K562 (cell line): ENCODE measurements around the gene SHFL. TPM values are rescaled to one million over a fixed set of nuclear protein-coding genes. Genes with fewer than 3 reads are reported as not detected.

Experiments
- ATF2 ChIP-seq: sonication (generic); formaldehyde crosslinking; IDR thresholded peaks from 2 replicates; pipeline ENCODE4 v1.8.1; 2022; ENCODE audit warnings: missing genetic modification reagents
- CBX2 ChIP-seq: fragments of 200-600 bp; sonication (generic); IDR thresholded peaks from one replicate; pipeline ENCODE4 v1.6.1; 2012; ENCODE audit warnings: mild to moderate bottlenecking, low read length, inconsistent platforms; ENCODE audit not compliant: insufficient read depth, poor library complexity, severe bottlenecking
- DDX20 ChIP-seq: fragments of 450-650 bp; IDR thresholded peaks from 2 replicates; pipeline ENCODE4 v1.6.1; 2016; ENCODE audit warnings: missing genetic modification characterization, low read depth, mild to moderate bottlenecking, missing compliant biosample characterization, moderate library complexity
- ELF2 ChIP-seq: fragments of 250-450 bp; sonication (Bioruptor Pico); IDR thresholded peaks from 2 replicates; pipeline ENCODE4 v1.5.0; 2021; ENCODE audit warnings: mild to moderate bottlenecking
- HEY1 ChIP-seq: fragments of 250-450 bp; sonication (Bioruptor Pico); IDR thresholded peaks from 2 replicates; pipeline ENCODE4 v1.5.0; 2020; ENCODE audit warnings: mild to moderate bottlenecking, moderate library complexity, borderline replicate concordance
- HINFP ChIP-seq: fragments of 450-650 bp; conservative IDR thresholded peaks from 2 replicates; pipeline ENCODE4 v1.6.1; 2016; ENCODE audit warnings: missing genetic modification characterization, low read depth, mild to moderate bottlenecking, control low read depth, missing compliant biosample characterization
- IFI16 ChIP-seq: fragments of 250-450 bp; sonication (Bioruptor Pico); IDR thresholded peaks from 2 replicates; pipeline ENCODE4 v2.1.2; 2022; ENCODE audit warnings: mild to moderate bottlenecking, inconsistent platforms
- MCM7 ChIP-seq, 2 experiments: fragments of 450-650 bp; IDR thresholded peaks; 2 replicates each; pipeline ENCODE4 v1.6.1; 2016 to 2018
- RBM17 ChIP-seq: fragments of 200-400 bp; formaldehyde crosslinking; IDR thresholded peaks from 2 replicates; pipeline ENCODE4 v1.6.1; 2017; ENCODE audit warnings: low read depth, mild to moderate bottlenecking, low read length, borderline replicate concordance
- RNF2 ChIP-seq: sonication (generic); IDR thresholded peaks from 2 replicates; pipeline ENCODE4 v1.6.1; 2016
- SIN3A ChIP-seq, 2 experiments: fragments of 150-350 bp in 1 of 2; IDR thresholded peaks; 2 replicates each; pipeline ENCODE4 v1.6.1; 2011 to 2016; ENCODE audit warnings: borderline replicate concordance in 2 of 2, low read depth in 2 of 2, low read length in 2 of 2, mild to moderate bottlenecking in 2 of 2, moderate library complexity in 2 of 2; ENCODE audit not compliant: control insufficient read depth in 1 of 2
- SMARCC2 ChIP-seq: fragments of 450-650 bp; IDR thresholded peaks from 2 replicates; pipeline ENCODE4 v1.6.1; 2017; ENCODE audit warnings: antibody characterized with exemption, moderate library complexity, mild to moderate bottlenecking, low read depth
- SMC3 ChIP-seq: conservative IDR thresholded peaks from 2 replicates; pipeline ENCODE4 v1.6.1; 2011; ENCODE audit warnings: low read depth, low read length, improper control_type of control experiment; ENCODE audit not compliant: insufficient read depth
- SNRNP70 ChIP-seq: fragments of 200-400 bp; formaldehyde crosslinking; optimal IDR thresholded peaks from 2 replicates; pipeline ENCODE3; 2017; ENCODE audit warnings: low read depth, low read length
- STAG1 ChIP-seq: sonication (generic); formaldehyde crosslinking; IDR thresholded peaks from 2 replicates; pipeline ENCODE4 v1.5.0; 2020; ENCODE audit warnings: missing genetic modification reagents, borderline replicate concordance
- TAF15 ChIP-seq: fragments of 200-400 bp; formaldehyde crosslinking; IDR thresholded peaks from 2 replicates; pipeline ENCODE4 v1.6.1; 2017; ENCODE audit warnings: mild to moderate bottlenecking, low read depth, low read length, moderate library complexity
- TCFL5 ChIP-seq: fragments of 250-450 bp; sonication (Bioruptor Pico); conservative IDR thresholded peaks from 2 replicates; pipeline ENCODE4 v1.6.1; 2021; ENCODE audit warnings: mild to moderate bottlenecking, moderate library complexity, matching md5 sums
- UBTF ChIP-seq, 2 experiments: IDR thresholded peaks; 2 replicates each; pipeline ENCODE4 v1.6.1; 2012; ENCODE audit warnings: improper control_type of control experiment in 2 of 2, low read depth in 2 of 2, low read length in 2 of 2, borderline replicate concordance in 1 of 2
- ZBTB12 ChIP-seq: fragments of 250-450 bp; sonication (Bioruptor Pico); IDR thresholded peaks from 2 replicates; pipeline ENCODE4 v1.4.0; 2020
- ZNF133 ChIP-seq: fragments of 250-450 bp; sonication (Bioruptor Pico); IDR thresholded peaks from 2 replicates; pipeline ENCODE4 v1.4.0; 2020; ENCODE audit warnings: mild to moderate bottlenecking
- ZNF212 ChIP-seq: fragments of 450-650 bp; formaldehyde crosslinking; IDR thresholded peaks from 2 replicates; pipeline ENCODE4 v1.4.0; 2020; ENCODE audit warnings: mild to moderate bottlenecking
- ZNF780A ChIP-seq: fragments of 250-450 bp; sonication (Bioruptor Pico); IDR thresholded peaks from 2 replicates; pipeline ENCODE4 v1.5.0; 2021; ENCODE audit warnings: mild to moderate bottlenecking
- polyA plus RNA-seq, 8 experiments: library from polyadenylated mRNA; depleted of rRNA in 4 of 8; stranded (reverse) in 5 of 8; unstranded in 3 of 8; fragments of >200 nt; fragmentation: Nextera tagmentation in 2 of 8; fragmentation: Illumina TruSeq in 1 of 8; extraction: Ambion mirVana in 2 of 8; extraction: Trizol in 1 of 8; gene quantifications; 2 replicates each; pipeline versions ENCODE4 v1.2.1 to v1.2.3, GENCODE V29; 2011 to 2014; ENCODE audit warnings: inconsistent platforms in 1 of 8, missing spikeins in 1 of 8
- total RNA-seq, 7 experiments: library from RNA; depleted of rRNA in 6 of 7; stranded (reverse); fragments of >200 nt in 6 of 7; fragmentation: Illumina TruSeq in 2 of 7; extraction: Trizol in 2 of 7; gene quantifications; 2 replicates each; pipeline versions ENCODE4 v1.2.1 to v1.2.3, GENCODE V29; 2011 to 2021; ENCODE audit warnings: low replicate concordance in 1 of 7

SHFL gene
- total and polyA plus RNA-seq, 9 of the 15 experiments (the other 6 are each of a cell fraction or from before 2014, with no cell fraction given) = 1.5 to 25.7 (median 13.0) TPM

- TF ChIP-seq ZNF133 (no peak), SIN3A (IDR thresholded peaks at IDR 0.05; ENCODE audit: borderline replicate concordance in 2 of 2, control insufficient read depth in 1 of 2, low read depth in 2 of 2, low read length in 2 of 2) (no peak), HEY1 (CRISPR knock-in tag) (no peak), ATF2 (no peak), CBX2 (no peak), SMC3 (no peak), TAF15 (no peak), SMARCC2 (no peak), MCM7 (IDR thresholded peaks at IDR 0.05) (no peak), TCFL5 (CRISPR knock-in tag) (no peak), ZNF780A (CRISPR knock-in tag) (no peak), RBM17 (no peak), ZNF212 (CRISPR knock-in tag) (no peak), HINFP (tag) (no peak), RNF2 (no peak), UBTF (IDR thresholded peaks at IDR 0.05; ENCODE audit: borderline replicate concordance in 1 of 2, low read depth in 2 of 2, low read length in 2 of 2) (no peak), IFI16 (no peak), DDX20 (no peak), ZBTB12 (CRISPR knock-in tag) (no peak), STAG1 (CRISPR knock-in tag) (no peak), ELF2 (CRISPR knock-in tag) (no peak), SNRNP70 (no peak)
Observed at GRCh38 chr19:10085641-10086590, at the start of gene SHFL (continued).
